GM23338 (cell line): ENCODE measurements around the gene EYA3. TPM values are rescaled to one million over a fixed set of nuclear protein-coding genes. Genes with fewer than 3 reads are reported as not detected.

Experiments used
- ATAC-seq: fragments of 200-7000 bp; cut with Tn5 transposase; 3 replicates; pipeline ENCODE4 v1.9.1; 2020
- DNase-seq: peaks from one replicate; pipeline ENCODE4 v3.0.0-alpha.2; 2015; ENCODE audit warnings: low spot score
- H2AFZ ChIP-seq: fragments of 200-600 bp; sonication (generic); 2 replicates; pipeline ENCODE4 v1.8.0; 2016; ENCODE audit warnings: antibody characterized with exemption, mild to moderate bottlenecking, moderate library complexity
- H3F3A ChIP-seq: fragments of 200-600 bp; sonication (generic); replicated peaks from 2 replicates; pipeline ENCODE4 v1.8.0; 2017; ENCODE audit warnings: antibody characterized with exemption, mixed run types, low read depth
- H3K27ac ChIP-seq: fragments of 200-600 bp; sonication (generic); 2 replicates; pipeline ENCODE4 v1.6.1; 2016; ENCODE audit warnings: low read depth
- H3K27me3 ChIP-seq: fragments of 200-600 bp; sonication (generic); 2 replicates; pipeline ENCODE4 v1.8.0; 2016; ENCODE audit warnings: mild to moderate bottlenecking, mixed run types, moderate library complexity; ENCODE audit not compliant: insufficient read depth
- H3K36me3 ChIP-seq: fragments of 200-600 bp; sonication (generic); 2 replicates; pipeline ENCODE4 v1.8.0; 2016; ENCODE audit warnings: mild to moderate bottlenecking; ENCODE audit not compliant: insufficient read depth
- H3K4me1 ChIP-seq: fragments of 200-600 bp; sonication (generic); 2 replicates; pipeline ENCODE4 v1.8.0; 2016; ENCODE audit warnings: mild to moderate bottlenecking, moderate library complexity; ENCODE audit not compliant: insufficient read depth
- H3K4me2 ChIP-seq: fragments of 200-600 bp; sonication (generic); 2 replicates; pipeline ENCODE4 v1.7.1; 2017; ENCODE audit warnings: mixed run types
- H3K4me3 ChIP-seq: fragments of 200-600 bp; sonication (generic); 2 replicates; pipeline ENCODE4 v1.6.1; 2016; ENCODE audit warnings: mixed run types
- H3K79me2 ChIP-seq: fragments of 200-600 bp; sonication (generic); replicated peaks from 2 replicates; pipeline ENCODE4 v1.8.0; 2017; ENCODE audit warnings: mild to moderate bottlenecking; ENCODE audit not compliant: insufficient read depth
- H3K9me2 ChIP-seq: fragments of 200-600 bp; sonication (generic); 2 replicates; pipeline ENCODE4 v1.8.0; 2017; ENCODE audit not compliant: insufficient read depth
- H4K20me1 ChIP-seq: fragments of 200-600 bp; sonication (generic); replicated peaks from 2 replicates; pipeline ENCODE4 v1.8.0; 2017; ENCODE audit warnings: mild to moderate bottlenecking; ENCODE audit not compliant: insufficient read depth
- H3K27ac Mint-ChIP-seq: 2 replicates; pipeline ENCODE4 v1.8.0; 2020; ENCODE audit warnings: inconsistent platforms, mild to moderate bottlenecking, moderate library complexity, mixed read lengths
- H3K27me3 Mint-ChIP-seq: 3 replicates; pipeline ENCODE4 v1.8.0; 2022; ENCODE audit warnings: low read depth, mild to moderate bottlenecking, moderate library complexity, mixed read lengths, inconsistent platforms; ENCODE audit not compliant: insufficient read depth, poor library complexity
- H3K36me3 Mint-ChIP-seq: 3 replicates; pipeline ENCODE4 v1.8.0; 2021; ENCODE audit warnings: low read depth, mild to moderate bottlenecking, inconsistent platforms, moderate library complexity, mixed read lengths
- H3K4me1 Mint-ChIP-seq: 3 replicates; pipeline ENCODE4 v1.8.0; 2020; ENCODE audit warnings: mild to moderate bottlenecking, inconsistent platforms, mixed read lengths
- H3K4me3 Mint-ChIP-seq: 3 replicates; pipeline ENCODE4 v1.8.0; 2021; ENCODE audit warnings: moderate library complexity, mild to moderate bottlenecking, inconsistent platforms, mixed read lengths
- H3K9me3 Mint-ChIP-seq: 3 replicates; pipeline ENCODE4 v1.8.0; 2020; ENCODE audit warnings: moderate library complexity, mild to moderate bottlenecking, inconsistent platforms, mixed read lengths
- CREB1 ChIP-seq: fragments of 250-450 bp; sonication (Bioruptor Pico); IDR thresholded peaks from 2 replicates; pipeline ENCODE4 v1.5.0; 2020; ENCODE audit warnings: low read depth, mild to moderate bottlenecking, moderate library complexity
- EZH2phosphoT487 ChIP-seq: fragments of 200-600 bp; sonication (generic); IDR thresholded peaks from one replicate; pipeline ENCODE4 v1.8.1; 2018; ENCODE audit warnings: antibody characterized with exemption; ENCODE audit not compliant: unreplicated experiment
- JUNB ChIP-seq: IDR thresholded peaks from one replicate; pipeline ENCODE4 v1.6.1; 2016; ENCODE audit warnings: antibody characterized with exemption; ENCODE audit not compliant: unreplicated experiment
- STAT1 ChIP-seq: IDR thresholded peaks from one replicate; pipeline ENCODE4 v1.6.1; 2016; ENCODE audit warnings: antibody characterized with exemption; ENCODE audit not compliant: unreplicated experiment
- polyA plus RNA-seq: library from polyadenylated mRNA; unstranded; fragments of >200 nt; fragmentation: Nextera tagmentation; extraction: Ambion mirVana; gene quantifications from 2 replicates; pipeline ENCODE4 v1.2.1, GENCODE V29; 2016
- total RNA-seq: library from RNA; depleted of rRNA; stranded (reverse); fragments of >200 nt; shearing (Covaris generic); gene quantifications from 2 replicates; pipeline ENCODE4 v1.2.3, GENCODE V29; 2014
- TF ChIP-seq, protein P1 (sequence below), 2 experiments: fragments of 200-600 bp in 1 of 2; sonication (generic) in 1 of 2; conservative IDR thresholded peaks; 2 replicates each; pipeline versions ENCODE4 v1.5.1 to v1.6.1; 2016 to 2017; ENCODE audit warnings: antibody characterized with exemption in 2 of 2, low read depth in 2 of 2, mild to moderate bottlenecking in 2 of 2, moderate library complexity in 1 of 2
- TF ChIP-seq, protein P2 (sequence below): IDR thresholded peaks from one replicate; pipeline ENCODE4 v1.6.1; 2018; ENCODE audit warnings: antibody characterized with exemption; ENCODE audit not compliant: unreplicated experiment

Gene EYA3
- total and polyA plus RNA-seq, 2 experiments from 2014 or later = 12.5 to 33.6 TPM

DNA sequence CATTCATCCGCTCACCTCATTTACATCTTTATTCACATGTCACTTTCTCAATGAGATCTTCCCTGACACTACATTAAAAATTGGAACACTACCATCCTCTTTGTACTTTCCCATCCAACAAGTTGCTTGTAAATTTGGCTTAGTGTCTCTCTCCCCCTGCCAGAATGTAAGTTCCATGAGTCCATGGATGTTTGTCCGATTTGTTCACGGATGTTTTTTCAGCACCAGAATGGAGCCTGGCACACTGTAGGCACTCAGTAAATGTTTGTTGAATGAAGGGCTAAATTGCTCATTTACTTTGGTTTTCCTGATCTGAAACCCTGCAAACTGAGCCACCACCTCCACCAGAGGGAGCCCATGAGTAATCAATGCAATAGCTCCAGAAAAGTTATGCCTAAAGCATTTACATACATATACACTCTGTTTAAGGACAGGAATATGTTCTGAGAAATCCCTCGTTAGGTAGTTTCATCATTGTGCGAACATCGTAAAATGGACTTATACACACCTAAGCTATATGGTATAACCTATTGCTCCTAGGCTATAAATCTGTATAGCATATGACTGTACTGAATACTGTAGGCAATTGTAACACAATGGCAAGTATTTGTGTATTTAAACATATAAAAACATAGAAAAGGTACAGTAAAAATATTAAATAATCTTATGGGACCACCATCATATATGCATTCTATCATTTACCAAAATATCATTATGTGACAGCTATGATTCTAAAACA lies 2.8 kb upstream of the EYA3 start:
- Histone ChIP-seq H3K79me2 (peaks cover 19% of the 10 kb centered on the region), H3K27ac (no peak overlapping the region), H2AFZ (no peak overlapping the region), H3K9me2 (no peaks in the 10 kb centered on the region), H3K4me2 (no peak overlapping the region), H4K20me1 (peaks cover 13% of the 10 kb centered on the region), H3K4me1 (peaks cover 7% of the 10 kb centered on the region), H3K36me3 (no peaks in the 10 kb centered on the region), H3K27me3 (no peaks in the 10 kb centered on the region), H3F3A (0 out of 2 replicates have a peak, but pooled peaks cover 9% of the 10 kb centered on the region), H3K4me3 (no peak overlapping the region)
- Mint-ChIP-seq H3K36me3 (no peaks in the 10 kb centered on the region), H3K9me3 (no peaks in the 10 kb centered on the region), H3K4me1 (peaks cover 9% of the 10 kb centered on the region; the same call in 2 of the 3 replicates), H3K4me3 (no peak overlapping the region), H3K27ac (no peak overlapping the region), H3K27me3 (peaks cover 8% of the 10 kb centered on the region)
- peak; percentile 62 for DNase-seq
- TF ChIP-seq CREB1 (CRISPR knock-in tag) (no peak), STAT1 (no peak)
- TF ChIP-seq, protein P1, sequence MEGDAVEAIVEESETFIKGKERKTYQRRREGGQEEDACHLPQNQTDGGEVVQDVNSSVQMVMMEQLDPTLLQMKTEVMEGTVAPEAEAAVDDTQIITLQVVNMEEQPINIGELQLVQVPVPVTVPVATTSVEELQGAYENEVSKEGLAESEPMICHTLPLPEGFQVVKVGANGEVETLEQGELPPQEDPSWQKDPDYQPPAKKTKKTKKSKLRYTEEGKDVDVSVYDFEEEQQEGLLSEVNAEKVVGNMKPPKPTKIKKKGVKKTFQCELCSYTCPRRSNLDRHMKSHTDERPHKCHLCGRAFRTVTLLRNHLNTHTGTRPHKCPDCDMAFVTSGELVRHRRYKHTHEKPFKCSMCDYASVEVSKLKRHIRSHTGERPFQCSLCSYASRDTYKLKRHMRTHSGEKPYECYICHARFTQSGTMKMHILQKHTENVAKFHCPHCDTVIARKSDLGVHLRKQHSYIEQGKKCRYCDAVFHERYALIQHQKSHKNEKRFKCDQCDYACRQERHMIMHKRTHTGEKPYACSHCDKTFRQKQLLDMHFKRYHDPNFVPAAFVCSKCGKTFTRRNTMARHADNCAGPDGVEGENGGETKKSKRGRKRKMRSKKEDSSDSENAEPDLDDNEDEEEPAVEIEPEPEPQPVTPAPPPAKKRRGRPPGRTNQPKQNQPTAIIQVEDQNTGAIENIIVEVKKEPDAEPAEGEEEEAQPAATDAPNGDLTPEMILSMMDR (conservative IDR thresholded peaks at IDR 0.05; ENCODE audit: low read depth in 2 of 2) = peak; percentile 71 to 72
- ATAC-seq = no peak

DNA sequence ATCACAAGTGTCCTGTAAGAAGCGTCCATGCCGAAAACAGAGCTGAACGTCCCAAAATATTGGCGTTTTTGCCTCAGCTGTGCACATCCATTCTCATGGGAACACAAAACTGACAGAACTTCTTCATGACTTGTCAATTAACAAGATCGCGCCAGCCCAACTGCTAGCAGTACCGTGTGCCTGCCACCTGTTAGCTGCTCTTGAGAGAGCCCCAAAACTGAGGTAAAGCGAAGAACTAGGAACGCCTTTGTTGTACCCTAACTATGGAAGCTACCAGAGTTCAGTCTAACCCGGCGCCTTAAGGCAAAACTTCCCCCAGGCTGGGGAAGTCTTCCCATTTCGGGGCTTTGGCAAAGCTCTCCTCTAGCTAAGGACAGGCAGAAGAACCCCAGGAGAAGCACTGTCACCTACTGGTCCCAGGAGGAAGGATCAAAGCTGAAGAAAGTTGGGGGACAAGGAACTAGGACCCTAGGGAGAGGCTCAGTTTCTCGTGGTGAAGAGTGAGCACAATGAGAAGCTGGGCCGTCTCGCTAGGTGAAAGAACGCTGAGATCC lies 719 bp downstream of the EYA3 start:
- TF ChIP-seq CREB1 (CRISPR knock-in tag) (no peak), JUNB (no peak), EZH2phosphoT487 (no peak), STAT1 (no peak)
- TF ChIP-seq, protein P2, sequence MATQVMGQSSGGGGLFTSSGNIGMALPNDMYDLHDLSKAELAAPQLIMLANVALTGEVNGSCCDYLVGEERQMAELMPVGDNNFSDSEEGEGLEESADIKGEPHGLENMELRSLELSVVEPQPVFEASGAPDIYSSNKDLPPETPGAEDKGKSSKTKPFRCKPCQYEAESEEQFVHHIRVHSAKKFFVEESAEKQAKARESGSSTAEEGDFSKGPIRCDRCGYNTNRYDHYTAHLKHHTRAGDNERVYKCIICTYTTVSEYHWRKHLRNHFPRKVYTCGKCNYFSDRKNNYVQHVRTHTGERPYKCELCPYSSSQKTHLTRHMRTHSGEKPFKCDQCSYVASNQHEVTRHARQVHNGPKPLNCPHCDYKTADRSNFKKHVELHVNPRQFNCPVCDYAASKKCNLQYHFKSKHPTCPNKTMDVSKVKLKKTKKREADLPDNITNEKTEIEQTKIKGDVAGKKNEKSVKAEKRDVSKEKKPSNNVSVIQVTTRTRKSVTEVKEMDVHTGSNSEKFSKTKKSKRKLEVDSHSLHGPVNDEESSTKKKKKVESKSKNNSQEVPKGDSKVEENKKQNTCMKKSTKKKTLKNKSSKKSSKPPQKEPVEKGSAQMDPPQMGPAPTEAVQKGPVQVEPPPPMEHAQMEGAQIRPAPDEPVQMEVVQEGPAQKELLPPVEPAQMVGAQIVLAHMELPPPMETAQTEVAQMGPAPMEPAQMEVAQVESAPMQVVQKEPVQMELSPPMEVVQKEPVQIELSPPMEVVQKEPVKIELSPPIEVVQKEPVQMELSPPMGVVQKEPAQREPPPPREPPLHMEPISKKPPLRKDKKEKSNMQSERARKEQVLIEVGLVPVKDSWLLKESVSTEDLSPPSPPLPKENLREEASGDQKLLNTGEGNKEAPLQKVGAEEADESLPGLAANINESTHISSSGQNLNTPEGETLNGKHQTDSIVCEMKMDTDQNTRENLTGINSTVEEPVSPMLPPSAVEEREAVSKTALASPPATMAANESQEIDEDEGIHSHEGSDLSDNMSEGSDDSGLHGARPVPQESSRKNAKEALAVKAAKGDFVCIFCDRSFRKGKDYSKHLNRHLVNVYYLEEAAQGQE = no peak
- TF ChIP-seq, protein P1 (conservative IDR thresholded peaks at IDR 0.05; ENCODE audit: low read depth in 2 of 2) = peak in 1 of 2 experiments; percentile 28; a peak in 1 of 4 replicates
- H3K27me3 Mint-ChIP-seq = peaks cover 6% of the 10 kb centered on the region
- ATAC-seq (peak; percentile 19), DNase-seq (peak; percentile 70)
- peak overlapping the region; percentile 97 for H3K4me3 Mint-ChIP-seq
- Histone ChIP-seq H3F3A (0 out of 2 replicates have a peak, but pooled peaks cover 9% of the 10 kb centered on the region), H3K4me1 (peaks cover 7% of the 10 kb centered on the region), H3K27me3 (no peaks in the 10 kb centered on the region), H3K9me2 (no peaks in the 10 kb centered on the region), H3K27ac (peak overlapping the region; percentile 93), H2AFZ (peak overlapping the region; percentile 72), H4K20me1 (peaks cover 18% of the 10 kb centered on the region), H3K36me3 (no peaks in the 10 kb centered on the region), H3K4me2 (peak overlapping the region; percentile 96), H3K79me2 (peaks cover 52% of the 10 kb centered on the region), H3K4me3 (peak overlapping the region; percentile 99)
- H3K27ac Mint-ChIP-seq = peak overlapping the region; percentile 97
- peaks cover 9% of the 10 kb centered on the region; the same call in 2 of the 3 replicates for H3K4me1 Mint-ChIP-seq
- H3K9me3 Mint-ChIP-seq = no peaks in the 10 kb centered on the region
- no peaks in the 10 kb centered on the region for H3K36me3 Mint-ChIP-seq
